Esophagus squamous epithelium (tissue), 4 donors: ENCODE results near the gene MUS81.

ENCODE experiments used
- POLR2A ChIP-seq, 4 donors: fragments of 450-650 bp; IDR thresholded peaks; one replicate each; pipeline ENCODE4 v1.6.1; 2017; ENCODE audit warnings: antibody characterized with exemption in 4 of 4, mild to moderate bottlenecking in 4 of 4, moderate library complexity in 3 of 4
- TF ChIP-seq, protein P1 (sequence below), 6 experiments: fragments of 450-650 bp in 4 of 6; fragments of 200-600 bp in 2 of 6; sonication (generic) in 2 of 6; IDR thresholded peaks; one replicate each; pipeline ENCODE4 v1.5.1; 2016 to 2019; ENCODE audit warnings: antibody characterized with exemption in 6 of 6, mild to moderate bottlenecking in 4 of 6, moderate library complexity in 4 of 6

GRCh38 chr11:65879617-65880016, 19.4 kb downstream of the MUS81 start, which contains the start of gene CTSW:
- TF ChIP-seq, protein P1, sequence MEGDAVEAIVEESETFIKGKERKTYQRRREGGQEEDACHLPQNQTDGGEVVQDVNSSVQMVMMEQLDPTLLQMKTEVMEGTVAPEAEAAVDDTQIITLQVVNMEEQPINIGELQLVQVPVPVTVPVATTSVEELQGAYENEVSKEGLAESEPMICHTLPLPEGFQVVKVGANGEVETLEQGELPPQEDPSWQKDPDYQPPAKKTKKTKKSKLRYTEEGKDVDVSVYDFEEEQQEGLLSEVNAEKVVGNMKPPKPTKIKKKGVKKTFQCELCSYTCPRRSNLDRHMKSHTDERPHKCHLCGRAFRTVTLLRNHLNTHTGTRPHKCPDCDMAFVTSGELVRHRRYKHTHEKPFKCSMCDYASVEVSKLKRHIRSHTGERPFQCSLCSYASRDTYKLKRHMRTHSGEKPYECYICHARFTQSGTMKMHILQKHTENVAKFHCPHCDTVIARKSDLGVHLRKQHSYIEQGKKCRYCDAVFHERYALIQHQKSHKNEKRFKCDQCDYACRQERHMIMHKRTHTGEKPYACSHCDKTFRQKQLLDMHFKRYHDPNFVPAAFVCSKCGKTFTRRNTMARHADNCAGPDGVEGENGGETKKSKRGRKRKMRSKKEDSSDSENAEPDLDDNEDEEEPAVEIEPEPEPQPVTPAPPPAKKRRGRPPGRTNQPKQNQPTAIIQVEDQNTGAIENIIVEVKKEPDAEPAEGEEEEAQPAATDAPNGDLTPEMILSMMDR (IDR thresholded peaks at IDR 0.05): no peak
- no peak for TF ChIP-seq POLR2A (IDR thresholded peaks at IDR 0.05)
